Measurements from ENCODE around the gene ATP5F1E. TPM values are rescaled to one million over a fixed set of nuclear protein-coding genes. Genes with fewer than 3 reads are reported as not detected.

Gene ATP5F1E
- total RNA-seq, 1 donor from 2014 or later, result 67.5 TPM

GRCh38 chr20:58998656-58999055, 33.5 kb downstream of the ATP5F1E start:
- no peaks in the 10 kb centered on the region for H3K9me3 Mint-ChIP-seq (ENCODE audit: low read depth)
- H3K27ac Mint-ChIP-seq (ENCODE audit: unreplicated experiment), result no peak overlapping the region
- no peak for TF ChIP-seq CTCF (IDR thresholded peaks at IDR 0.05)
- peaks cover 5% of the 10 kb centered on the region for H3K4me1 Mint-ChIP-seq (ENCODE audit: low read depth)
- peaks cover 25% of the 10 kb centered on the region for H3K36me3 Mint-ChIP-seq (ENCODE audit: low read depth)
- no peak for DNase-seq (ENCODE audit: low spot score)
- no peak overlapping the region for H3K4me3 Mint-ChIP-seq (ENCODE audit: unreplicated experiment)
- no peaks in the 10 kb centered on the region for H3K27me3 Mint-ChIP-seq (ENCODE audit: low read depth)

DNA sequence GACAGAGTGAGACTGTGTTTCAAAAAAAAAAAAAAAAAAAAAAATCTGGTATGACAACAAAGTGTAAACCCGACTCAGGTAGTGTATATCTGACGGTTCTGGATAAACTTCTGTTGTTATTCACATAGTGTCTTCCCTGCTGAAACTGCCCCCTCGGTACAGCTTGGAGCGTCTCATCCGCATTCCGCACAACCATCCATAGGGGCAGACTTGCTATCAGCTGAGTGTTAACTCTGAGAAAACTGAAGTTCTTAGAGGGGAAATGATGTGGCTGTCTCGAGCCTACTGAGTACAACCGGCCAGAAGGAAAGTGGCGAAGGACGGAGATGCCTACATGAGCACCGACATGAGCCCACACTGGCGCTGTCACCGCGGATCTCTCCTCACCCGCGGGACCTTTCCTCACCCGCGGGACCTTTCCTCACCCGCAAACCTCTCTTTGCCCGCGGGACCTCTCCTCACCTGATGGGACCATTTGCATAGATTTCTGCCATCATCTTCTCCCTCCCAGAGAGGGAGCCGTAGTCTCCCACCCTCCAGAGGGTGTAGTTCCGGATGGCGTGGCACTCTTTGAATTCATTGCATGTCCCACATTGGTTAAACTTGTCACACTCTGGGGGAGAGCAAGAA, 34.9 kb downstream of the ATP5F1E start:
- H3K36me3 Mint-ChIP-seq (ENCODE audit: low read depth), result peaks cover 25% of the 10 kb centered on the region
- DNase-seq (ENCODE audit: low spot score), result no peak
- no peak overlapping the region for H3K4me3 Mint-ChIP-seq (ENCODE audit: unreplicated experiment)
- H3K27ac Mint-ChIP-seq (ENCODE audit: unreplicated experiment), result peak overlapping the region; percentile 36
- no peaks in the 10 kb centered on the region for H3K9me3 Mint-ChIP-seq (ENCODE audit: low read depth)
- H3K27me3 Mint-ChIP-seq (ENCODE audit: low read depth), result no peaks in the 10 kb centered on the region
- TF ChIP-seq CTCF (IDR thresholded peaks at IDR 0.05), result no peak
- H3K4me1 Mint-ChIP-seq (ENCODE audit: low read depth), result peaks cover 8% of the 10 kb centered on the region

- no peak for DNase-seq (ENCODE audit: low spot score)
- Mint-ChIP-seq H3K27ac (ENCODE audit: unreplicated experiment) (no peak overlapping the region), H3K4me1 (ENCODE audit: low read depth) (peaks cover 8% of the 10 kb centered on the region), H3K4me3 (ENCODE audit: unreplicated experiment) (no peak overlapping the region), H3K27me3 (ENCODE audit: low read depth) (no peaks in the 10 kb centered on the region), H3K9me3 (ENCODE audit: low read depth) (no peaks in the 10 kb centered on the region), H3K36me3 (ENCODE audit: low read depth) (peaks cover 27% of the 10 kb centered on the region)
- no peak for TF ChIP-seq CTCF (IDR thresholded peaks at IDR 0.05)
These were observed 35.9 kb downstream of the ATP5F1E start for GRCh38 chr20:58996226-58996611.

- Mint-ChIP-seq H3K27ac (ENCODE audit: unreplicated experiment) (no peak overlapping the region), H3K9me3 (ENCODE audit: low read depth) (no peaks in the 10 kb centered on the region), H3K4me1 (ENCODE audit: low read depth) (peaks cover 8% of the 10 kb centered on the region), H3K36me3 (ENCODE audit: low read depth) (peaks cover 30% of the 10 kb centered on the region), H3K4me3 (ENCODE audit: unreplicated experiment) (no peak overlapping the region), H3K27me3 (ENCODE audit: low read depth) (no peaks in the 10 kb centered on the region)
- DNase-seq (ENCODE audit: low spot score), result no peak
- TF ChIP-seq CTCF (IDR thresholded peaks at IDR 0.05), result no peak
These were observed 36.5 kb downstream of the ATP5F1E start for GRCh38 chr20:58995461-58996225.

- TF ChIP-seq CTCF (IDR thresholded peaks at IDR 0.05), result no peak
- Mint-ChIP-seq H3K9me3 (ENCODE audit: low read depth) (no peaks in the 10 kb centered on the region), H3K27ac (ENCODE audit: unreplicated experiment) (no peak overlapping the region), H3K36me3 (ENCODE audit: low read depth) (peaks cover 33% of the 10 kb centered on the region), H3K27me3 (ENCODE audit: low read depth) (no peaks in the 10 kb centered on the region), H3K4me1 (ENCODE audit: low read depth) (peaks cover 8% of the 10 kb centered on the region), H3K4me3 (ENCODE audit: unreplicated experiment) (no peak overlapping the region)
- DNase-seq (ENCODE audit: low spot score), result no peak
These were observed 37.6 kb downstream of the ATP5F1E start for GRCh38 chr20:58994390-58995159.

All from chondrocyte (in vitro differentiated cells).